Breast epithelium (tissue), 3 donors: ENCODE results near the gene C1orf53.

Experiments
- POLR2A ChIP-seq: fragments of 450-650 bp; IDR thresholded peaks from one replicate; pipeline ENCODE4 v1.6.1; 2016; ENCODE audit warnings: antibody characterized with exemption, mild to moderate bottlenecking, moderate library complexity
- TF ChIP-seq, protein P1 (sequence below), 3 donors: fragments of 450-650 bp; IDR thresholded peaks; one replicate each; pipeline ENCODE4 v1.5.1; 2016 to 2017; ENCODE audit warnings: antibody characterized with exemption in 3 of 3, mild to moderate bottlenecking in 3 of 3, moderate library complexity in 3 of 3

DNA sequence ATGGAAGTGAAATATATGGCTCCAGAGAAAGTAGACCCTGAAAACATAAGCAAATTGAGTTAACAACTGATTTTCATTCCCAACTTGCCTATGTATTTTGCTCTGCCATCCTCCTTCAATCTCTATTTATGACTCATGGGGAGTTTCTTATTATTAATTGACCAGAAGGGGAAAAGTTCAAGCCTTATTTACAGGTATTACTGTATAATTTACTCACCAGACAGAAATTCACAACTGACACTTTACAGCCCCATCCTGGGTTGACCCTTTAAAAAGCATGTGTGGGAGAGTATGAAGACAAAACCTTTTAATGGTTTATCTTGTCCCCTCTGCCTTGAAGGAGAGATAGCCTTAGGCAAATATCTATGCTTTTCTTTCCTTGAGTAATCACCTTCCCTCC, 39.8 kb upstream of the C1orf53 start:
- TF ChIP-seq, protein P1, sequence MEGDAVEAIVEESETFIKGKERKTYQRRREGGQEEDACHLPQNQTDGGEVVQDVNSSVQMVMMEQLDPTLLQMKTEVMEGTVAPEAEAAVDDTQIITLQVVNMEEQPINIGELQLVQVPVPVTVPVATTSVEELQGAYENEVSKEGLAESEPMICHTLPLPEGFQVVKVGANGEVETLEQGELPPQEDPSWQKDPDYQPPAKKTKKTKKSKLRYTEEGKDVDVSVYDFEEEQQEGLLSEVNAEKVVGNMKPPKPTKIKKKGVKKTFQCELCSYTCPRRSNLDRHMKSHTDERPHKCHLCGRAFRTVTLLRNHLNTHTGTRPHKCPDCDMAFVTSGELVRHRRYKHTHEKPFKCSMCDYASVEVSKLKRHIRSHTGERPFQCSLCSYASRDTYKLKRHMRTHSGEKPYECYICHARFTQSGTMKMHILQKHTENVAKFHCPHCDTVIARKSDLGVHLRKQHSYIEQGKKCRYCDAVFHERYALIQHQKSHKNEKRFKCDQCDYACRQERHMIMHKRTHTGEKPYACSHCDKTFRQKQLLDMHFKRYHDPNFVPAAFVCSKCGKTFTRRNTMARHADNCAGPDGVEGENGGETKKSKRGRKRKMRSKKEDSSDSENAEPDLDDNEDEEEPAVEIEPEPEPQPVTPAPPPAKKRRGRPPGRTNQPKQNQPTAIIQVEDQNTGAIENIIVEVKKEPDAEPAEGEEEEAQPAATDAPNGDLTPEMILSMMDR (IDR thresholded peaks at IDR 0.05) = no peak
- TF ChIP-seq POLR2A = no peak
